Measurements from ENCODE around the gene PCDHGB4. TPM values are rescaled to one million over a fixed set of nuclear protein-coding genes. Genes with fewer than 3 reads are reported as not detected.
"Not testable (repeated sequence)": the region's sequence is repeated elsewhere in the genome, so short reads cannot be mapped to it uniquely, and the experiment has no call there.

PCDHGB4 gene
- total RNA-seq, 1 donor from 2014 or later: 4.2 TPM

DNA sequence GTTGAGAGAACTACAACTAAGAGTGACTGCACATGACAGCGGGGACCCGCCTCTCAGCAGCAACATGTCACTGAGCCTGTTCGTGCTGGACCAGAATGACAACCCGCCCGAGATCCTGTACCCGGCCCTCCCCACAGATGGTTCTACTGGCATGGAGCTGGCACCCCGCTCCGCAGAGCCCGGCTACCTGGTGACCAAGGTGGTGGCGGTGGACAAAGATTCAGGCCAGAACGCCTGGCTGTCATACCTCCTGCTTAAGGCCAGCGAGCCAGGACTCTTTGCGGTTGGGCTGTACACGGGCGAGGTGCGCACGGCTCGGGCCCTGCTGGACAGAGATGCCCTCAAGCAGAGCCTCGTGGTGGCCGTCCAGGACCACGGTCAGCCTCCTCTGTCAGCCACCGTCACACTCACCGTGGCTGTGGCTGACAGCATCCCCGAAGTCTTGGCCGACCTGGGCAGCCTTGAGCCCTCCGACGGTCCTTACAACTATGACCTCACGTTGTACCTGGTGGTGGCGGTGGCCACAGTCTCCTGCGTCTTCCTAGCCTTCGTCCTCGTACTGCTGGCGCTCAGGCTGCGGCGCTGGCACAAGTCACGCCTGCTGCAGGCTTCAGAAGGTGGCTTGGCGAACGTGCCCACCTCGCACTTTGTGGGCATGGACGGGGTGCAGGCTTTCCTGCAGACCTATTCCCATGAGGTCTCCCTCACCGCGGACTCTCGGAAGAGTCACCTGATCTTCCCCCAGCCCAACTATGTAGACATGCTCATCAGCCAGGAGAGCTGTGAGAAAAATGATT, 2.8 kb upstream of the PCDHGB4 start:
- Histone ChIP-seq H3K9me3 (peaks cover 24% of the 10 kb centered on the region), H3K4me3 (no peak overlapping the region), H3K27me3 (peaks cover 11% of the 10 kb centered on the region), H3K27ac (no peak overlapping the region), H3K4me1 (no peaks in the 10 kb centered on the region), H3K36me3 (no peaks in the 10 kb centered on the region)
- ATAC-seq: no peak
- intact Hi-C loops (cut with DNase I): no loop called here
- TF ChIP-seq, protein P1, sequence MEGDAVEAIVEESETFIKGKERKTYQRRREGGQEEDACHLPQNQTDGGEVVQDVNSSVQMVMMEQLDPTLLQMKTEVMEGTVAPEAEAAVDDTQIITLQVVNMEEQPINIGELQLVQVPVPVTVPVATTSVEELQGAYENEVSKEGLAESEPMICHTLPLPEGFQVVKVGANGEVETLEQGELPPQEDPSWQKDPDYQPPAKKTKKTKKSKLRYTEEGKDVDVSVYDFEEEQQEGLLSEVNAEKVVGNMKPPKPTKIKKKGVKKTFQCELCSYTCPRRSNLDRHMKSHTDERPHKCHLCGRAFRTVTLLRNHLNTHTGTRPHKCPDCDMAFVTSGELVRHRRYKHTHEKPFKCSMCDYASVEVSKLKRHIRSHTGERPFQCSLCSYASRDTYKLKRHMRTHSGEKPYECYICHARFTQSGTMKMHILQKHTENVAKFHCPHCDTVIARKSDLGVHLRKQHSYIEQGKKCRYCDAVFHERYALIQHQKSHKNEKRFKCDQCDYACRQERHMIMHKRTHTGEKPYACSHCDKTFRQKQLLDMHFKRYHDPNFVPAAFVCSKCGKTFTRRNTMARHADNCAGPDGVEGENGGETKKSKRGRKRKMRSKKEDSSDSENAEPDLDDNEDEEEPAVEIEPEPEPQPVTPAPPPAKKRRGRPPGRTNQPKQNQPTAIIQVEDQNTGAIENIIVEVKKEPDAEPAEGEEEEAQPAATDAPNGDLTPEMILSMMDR (IDR thresholded peaks at IDR 0.05): no peak
- DNase-seq: no peak

DNA sequence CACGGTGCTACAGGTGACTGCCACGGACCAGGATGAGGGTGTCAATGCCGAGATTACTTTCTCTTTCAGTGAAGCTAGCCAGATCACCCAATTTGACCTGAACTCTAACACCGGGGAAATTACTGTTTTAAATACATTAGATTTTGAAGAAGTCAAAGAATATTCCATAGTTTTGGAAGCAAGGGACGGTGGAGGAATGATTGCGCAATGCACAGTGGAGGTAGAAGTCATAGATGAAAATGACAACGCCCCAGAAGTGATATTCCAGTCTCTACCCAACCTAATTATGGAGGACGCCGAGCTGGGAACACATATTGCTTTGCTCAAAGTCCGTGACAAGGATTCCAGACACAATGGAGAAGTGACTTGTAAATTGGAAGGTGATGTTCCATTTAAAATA, 1.2 kb downstream of the PCDHGB4 start:
- DNase-seq (no peak), ATAC-seq (no peak)
- TF ChIP-seq, protein P1 (IDR thresholded peaks at IDR 0.05): no peak
- H3K36me3 ChIP-seq: no peaks in the 10 kb centered on the region
- no peaks in the 10 kb centered on the region for H3K4me1 ChIP-seq
- H3K27me3 ChIP-seq: peaks cover 10% of the 10 kb centered on the region
- H3K4me3 ChIP-seq: no peak overlapping the region
- intact Hi-C loops (cut with DNase I): no loop called here
- no peak overlapping the region for H3K27ac ChIP-seq
- peaks cover 40% of the 10 kb centered on the region for H3K9me3 ChIP-seq

- DNase-seq: no peak
- TF ChIP-seq, protein P1 (IDR thresholded peaks at IDR 0.05): no peak
- peaks cover 16% of the 10 kb centered on the region for H3K27me3 ChIP-seq
- no peak overlapping the region for H3K4me3 ChIP-seq
- no peaks in the 10 kb centered on the region for H3K36me3 ChIP-seq
- intact Hi-C loops (cut with DNase I): no loop called here
- no peaks in the 10 kb centered on the region for H3K4me1 ChIP-seq
- no peak overlapping the region for H3K27ac ChIP-seq
- ATAC-seq: no peak
- H3K9me3 ChIP-seq: peaks cover 39% of the 10 kb centered on the region
These were observed 1.9 kb downstream of the PCDHGB4 start for GRCh38 chr5:141389153-141390042.

GRCh38 chr5:141392429-141393198, 5.1 kb downstream of the PCDHGB4 start, which contains the start of gene PCDHGA8:
Gene PCDHGA8 (plus strand): TSS chr5:141392633. CDS start chr5:141392814, 181 bp downstream.
- Histone ChIP-seq H3K27me3 (peaks cover 16% of the 10 kb centered on the region), H3K9me3 (peaks cover 36% of the 10 kb centered on the region), H3K4me3 (no peak within 1 kb of the TSS), H3K36me3 (no peaks in the 10 kb centered on the region), H3K27ac (no peak within 1 kb of the TSS), H3K4me1 (no peaks in the 10 kb centered on the region)
- intact Hi-C loops (cut with DNase I): no loop called here
- TF ChIP-seq, protein P1 (IDR thresholded peaks at IDR 0.05): peak; percentile 12
- ATAC-seq (no peak), DNase-seq (no peak)

GRCh38 chr5:141393267-141393666, 5.8 kb downstream of the PCDHGB4 start:
- DNase-seq: no peak
- TF ChIP-seq, protein P1 (IDR thresholded peaks at IDR 0.05): no peak
- H3K36me3 ChIP-seq: no peaks in the 10 kb centered on the region
- H3K4me1 ChIP-seq: no peaks in the 10 kb centered on the region
- intact Hi-C loops (cut with DNase I): no loop called here
- ATAC-seq: no peak
- no peak overlapping the region for H3K4me3 ChIP-seq
- H3K27me3 ChIP-seq: peaks cover 16% of the 10 kb centered on the region
- peaks cover 36% of the 10 kb centered on the region for H3K9me3 ChIP-seq
- H3K27ac ChIP-seq: no peak overlapping the region

DNA sequence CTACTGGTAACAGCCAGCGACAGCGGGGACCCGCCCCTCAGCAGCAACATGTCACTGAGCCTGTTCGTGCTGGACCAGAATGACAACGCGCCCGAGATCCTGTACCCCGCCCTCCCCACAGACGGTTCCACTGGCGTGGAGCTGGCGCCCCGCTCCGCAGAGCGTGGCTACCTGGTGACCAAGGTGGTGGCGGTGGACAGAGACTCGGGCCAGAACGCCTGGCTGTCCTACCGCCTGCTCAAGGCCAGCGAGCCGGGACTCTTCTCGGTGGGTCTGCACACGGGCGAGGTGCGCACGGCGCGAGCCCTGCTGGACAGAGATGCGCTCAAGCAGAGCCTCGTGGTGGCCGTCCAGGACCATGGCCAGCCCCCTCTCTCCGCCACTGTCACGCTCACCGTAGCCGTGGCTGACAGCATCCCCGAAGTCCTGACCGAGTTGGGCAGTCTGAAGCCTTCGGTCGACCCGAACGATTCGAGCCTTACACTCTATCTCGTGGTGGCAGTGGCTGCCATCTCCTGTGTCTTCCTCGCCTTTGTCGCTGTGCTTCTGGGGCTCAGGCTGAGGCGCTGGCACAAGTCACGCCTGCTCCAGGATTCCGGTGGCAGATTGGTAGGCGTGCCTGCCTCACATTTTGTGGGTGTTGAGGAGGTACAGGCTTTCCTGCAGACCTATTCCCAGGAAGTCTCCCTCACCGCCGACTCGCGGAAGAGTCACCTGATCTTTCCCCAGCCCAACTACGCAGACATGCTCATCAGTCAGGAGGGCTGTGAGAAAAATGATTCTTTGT, 7.1 kb downstream of the PCDHGB4 start:
- Histone ChIP-seq H3K27me3 (peaks cover 23% of the 10 kb centered on the region), H3K9me3 (peaks cover 29% of the 10 kb centered on the region)
- H3K27ac ChIP-seq; DNase-seq; intact Hi-C loops (cut with DNase I); H3K4me1 ChIP-seq; ATAC-seq; H3K4me3 ChIP-seq; H3K36me3 ChIP-seq: not testable (repeated sequence)

All from upper lobe of right lung (tissue), 1 donor.